ENCODE measurements around the gene PHGDH.

Gene PHGDH

GRCh38 chr1:119768778-119769177 is 57.0 kb downstream of the PHGDH start, which contains the start of gene HMGCS2:
HMGCS2 (minus strand) TSS chr1:119768905; CDS start chr1:119768844, 61 bp downstream.
- no peak within 1 kb of the TSS for H3K4me3 ChIP-seq (replicated peaks; ENCODE audit: low read depth, low read length)
- DNase-seq (ENCODE audit: low read depth) = no peak
- TF ChIP-seq CTCF (IDR thresholded peaks at IDR 0.05; ENCODE audit: low read length, missing control alignments) = no peak

GRCh38 chr1:119771016-119771415 is 59.3 kb downstream of the PHGDH start:
- H3K4me3 ChIP-seq (replicated peaks; ENCODE audit: low read depth, low read length) = no peak overlapping the region
- TF ChIP-seq CTCF (IDR thresholded peaks at IDR 0.05; ENCODE audit: low read length, missing control alignments) = no peak
- DNase-seq (ENCODE audit: low read depth) = no peak

GRCh38 chr1:119771770-119772169 is 60.0 kb downstream of the PHGDH start:
- no peak for TF ChIP-seq CTCF (IDR thresholded peaks at IDR 0.05; ENCODE audit: low read length, missing control alignments)

GRCh38 chr1:119772298-119772697 is 60.6 kb downstream of the PHGDH start:
- H3K4me3 ChIP-seq (replicated peaks; ENCODE audit: low read depth, low read length) = no peak overlapping the region
- TF ChIP-seq CTCF (IDR thresholded peaks at IDR 0.05; ENCODE audit: low read length, missing control alignments) = no peak
- no peak for DNase-seq (ENCODE audit: low read depth)

More at GRCh38 chr1:119771770-119772169, 60.0 kb downstream of the PHGDH start:
- H3K4me3 ChIP-seq (replicated peaks; ENCODE audit: low read depth, low read length) = no peak overlapping the region
- DNase-seq (ENCODE audit: low read depth) = no peak

GRCh38 chr1:119773711-119774241 is 62.0 kb downstream of the PHGDH start:
- no peak for TF ChIP-seq CTCF (IDR thresholded peaks at IDR 0.05; ENCODE audit: low read length, missing control alignments)
- no peak for DNase-seq (ENCODE audit: low read depth)

GRCh38 chr1:119774746-119775490 is 63.2 kb downstream of the PHGDH start:
- no peak overlapping the region for H3K4me3 ChIP-seq (replicated peaks; ENCODE audit: low read depth, low read length)
- no peak for TF ChIP-seq CTCF (IDR thresholded peaks at IDR 0.05; ENCODE audit: low read length, missing control alignments)
- DNase-seq (ENCODE audit: low read depth) = no peak

More at GRCh38 chr1:119773711-119774241, 62.0 kb downstream of the PHGDH start:
- no peak overlapping the region for H3K4me3 ChIP-seq (replicated peaks; ENCODE audit: low read depth, low read length)
